HFF-Myc (cell line): ENCODE measurements around the gene PIK3C2A.

Experiments
- DNase-seq: peaks from one replicate; pipeline ENCODE4 v3.0.0-alpha.2; 2011; ENCODE audit warnings: low read depth; ENCODE audit errors: extremely low read depth
- H3K4me3 ChIP-seq: replicated peaks from 2 replicates; pipeline ENCODE4 v1.5.1; 2011; ENCODE audit warnings: low read depth, mild to moderate bottlenecking, control low read depth, low read length
- CTCF ChIP-seq: IDR thresholded peaks from 2 replicates; pipeline ENCODE4 v1.5.1; 2012; ENCODE audit warnings: mild to moderate bottlenecking, low read depth, low read length, control low read depth; ENCODE audit errors: missing control alignments

PIK3C2A gene

GRCh38 chr11:17169876-17170275 lies 37.9 kb downstream of the PIK3C2A start:
- no peak for DNase-seq
- H3K4me3 ChIP-seq = no peak overlapping the region
- no peak for TF ChIP-seq CTCF

- no peak overlapping the region for H3K4me3 ChIP-seq
- no peak for DNase-seq
- TF ChIP-seq CTCF = no peak
Measured at GRCh38 chr11:17165247-17165890, 42.4 kb downstream of the PIK3C2A start.

GRCh38 chr11:17164361-17165246 lies 43.2 kb downstream of the PIK3C2A start:
- no peak overlapping the region for H3K4me3 ChIP-seq
- DNase-seq = peak; percentile 24
- no peak for TF ChIP-seq CTCF

- no peak for DNase-seq
- no peak overlapping the region for H3K4me3 ChIP-seq
- no peak for TF ChIP-seq CTCF
Measured at GRCh38 chr11:17163736-17164135, 44.0 kb downstream of the PIK3C2A start.

- H3K4me3 ChIP-seq = no peak overlapping the region
- no peak for TF ChIP-seq CTCF
- no peak for DNase-seq
Measured at GRCh38 chr11:17163291-17163690, 44.5 kb downstream of the PIK3C2A start.

GRCh38 chr11:17162376-17162775 lies 45.4 kb downstream of the PIK3C2A start:
- H3K4me3 ChIP-seq = no peak overlapping the region
- no peak for TF ChIP-seq CTCF
- no peak for DNase-seq

- H3K4me3 ChIP-seq = no peak overlapping the region
- DNase-seq = no peak
- no peak for TF ChIP-seq CTCF
Measured at GRCh38 chr11:17161515-17161914, 46.3 kb downstream of the PIK3C2A start.
